OCI-LY3 (cell line): ENCODE data around the gene SMAD4.
"Not testable (repeated sequence)": the region's sequence is repeated elsewhere in the genome, so short reads cannot be mapped to it uniquely, and the experiment has no call there.

Source experiments
- H2AFZ ChIP-seq: fragments of 200-600, 300-600 bp; shearing (Covaris generic); 2 replicates; pipeline ENCODE4 v1.6.0; 2014; ENCODE audit warnings: antibody characterized with exemption, low read depth, low read length
- H3K27ac ChIP-seq: fragments of 200-600, 300-600 bp; sonication (generic); 2 replicates; pipeline ENCODE4 v1.5.1; 2014; ENCODE audit warnings: mild to moderate bottlenecking, low read length, moderate library complexity, mixed read lengths
- H3K27me3 ChIP-seq: fragments of 200-600, 300-600 bp; sonication (generic); 2 replicates; pipeline ENCODE4 v1.6.1; 2014; ENCODE audit warnings: low read depth, low read length, mixed read lengths
- H3K36me3 ChIP-seq: fragments of 200-600, 300-600 bp; sonication (generic); replicated peaks from 2 replicates; pipeline ENCODE3; 2014; ENCODE audit warnings: low read depth, low read length, mixed read lengths
- H3K4me1 ChIP-seq: fragments of 300-600, 200-600 bp; sonication (generic); 2 replicates; pipeline ENCODE4 v1.6.1; 2014; ENCODE audit warnings: low read length, mixed read lengths
- H3K4me2 ChIP-seq: fragments of 200-600, 300-600 bp; sonication (generic); 2 replicates; pipeline ENCODE4 v1.6.1; 2014; ENCODE audit warnings: low read length, mixed read lengths
- H3K4me3 ChIP-seq: fragments of 300-600, 200-600 bp; sonication (generic); 2 replicates; pipeline ENCODE4 v1.5.1; 2014; ENCODE audit warnings: antibody characterized with exemption, mild to moderate bottlenecking, low read length, moderate library complexity
- H3K79me2 ChIP-seq: fragments of 300-600, 200-600 bp; shearing (Covaris generic); 2 replicates; pipeline ENCODE4 v1.6.1; 2014; ENCODE audit warnings: mild to moderate bottlenecking, low read length, mixed read lengths
- H3K9ac ChIP-seq: fragments of 300-600, 200-600 bp; shearing (Covaris generic); 2 replicates; pipeline ENCODE4 v1.6.0; 2014; ENCODE audit warnings: mild to moderate bottlenecking, low read length, moderate library complexity
- H3K9me3 ChIP-seq: fragments of 200-600, 300-600 bp; shearing (Covaris generic); 2 replicates; pipeline ENCODE4 v1.6.1; 2014; ENCODE audit warnings: low read length, mixed read lengths; ENCODE audit not compliant: insufficient read depth
- H4K20me1 ChIP-seq: fragments of 200-600, 300-600 bp; sonication (generic); 2 replicates; pipeline ENCODE4 v1.6.1; 2016; ENCODE audit warnings: low read length, mixed read lengths; ENCODE audit not compliant: insufficient read depth
- CTCF ChIP-seq: fragments of 200-600, 300-600 bp; sonication (generic); IDR thresholded peaks from 2 replicates; pipeline ENCODE4 v1.5.1; 2014; ENCODE audit warnings: antibody characterized with exemption, low read length, low read depth
- EZH2phosphoT487 ChIP-seq: fragments of 200-600 bp; shearing (Covaris generic); IDR thresholded peaks from 2 replicates; pipeline ENCODE4 v1.6.1; 2018; ENCODE audit warnings: antibody characterized with exemption, mixed run types, low read depth

The SMAD4 gene

GRCh38 chr18:51107082-51107481, 77.1 kb downstream of the SMAD4 start:
- Histone ChIP-seq H2AFZ (peak overlapping the region; percentile 85), H3K4me2 (peak overlapping the region; percentile 4), H4K20me1 (no peaks in the 10 kb centered on the region), H3K9ac (no peak overlapping the region), H3K4me1 (peaks cover 18% of the 10 kb centered on the region), H3K4me3 (no peak overlapping the region), H3K27ac (no peak overlapping the region), H3K27me3 (no peaks in the 10 kb centered on the region), H3K79me2 (no peaks in the 10 kb centered on the region), H3K36me3 (peaks cover 11% of the 10 kb centered on the region), H3K9me3 (peaks cover 2% of the 10 kb centered on the region; the same call in 1 of the 2 replicates)
- TF ChIP-seq EZH2phosphoT487 (no peak), CTCF (no peak)

DNA sequence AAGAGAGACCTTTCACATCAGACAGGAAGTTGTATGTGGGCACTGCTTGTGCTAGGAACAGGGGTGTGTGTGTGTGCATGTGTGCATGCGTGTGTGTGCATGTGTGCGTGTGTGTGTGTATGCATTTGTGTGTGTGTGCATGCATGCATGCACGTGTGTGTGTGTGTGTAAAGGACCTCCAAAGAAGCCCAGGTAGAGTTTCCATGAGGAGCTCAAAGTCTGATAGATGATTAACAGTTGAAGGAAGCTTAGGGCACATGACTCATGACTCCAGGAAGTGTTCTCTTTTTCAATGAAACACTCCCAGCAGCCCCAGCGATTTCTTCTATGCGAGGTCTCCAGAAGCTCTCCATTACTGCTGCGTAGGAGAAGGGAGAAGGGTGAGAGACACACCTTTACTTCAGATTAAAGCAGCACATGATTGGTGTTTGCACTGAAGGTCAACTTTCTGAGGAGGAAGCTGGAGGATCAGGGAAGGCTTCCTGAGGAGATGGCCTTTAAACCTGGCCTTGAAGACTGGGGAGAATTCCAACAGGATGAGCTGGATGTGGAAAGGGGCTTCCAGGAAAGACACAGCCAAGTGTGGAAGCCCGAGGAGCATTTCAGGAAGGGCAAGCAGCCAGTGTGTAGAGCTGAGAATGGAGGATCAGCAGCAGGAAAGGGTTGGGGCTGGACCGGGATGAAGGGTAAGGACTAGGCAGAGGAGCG, 77.7 kb downstream of the SMAD4 start:
- TF ChIP-seq EZH2phosphoT487, result no peak
- no peak for TF ChIP-seq CTCF
- H3K4me1 ChIP-seq, result peaks cover 18% of the 10 kb centered on the region
- no peaks in the 10 kb centered on the region for H3K9me3 ChIP-seq
- no peak overlapping the region for H3K9ac ChIP-seq
- no peaks in the 10 kb centered on the region for H4K20me1 ChIP-seq
- H3K4me2 ChIP-seq, result peak overlapping the region; percentile 4
- H3K79me2 ChIP-seq, result no peaks in the 10 kb centered on the region
- no peak overlapping the region for H3K4me3 ChIP-seq
- no peak overlapping the region for H3K27ac ChIP-seq
- H2AFZ ChIP-seq, result peak overlapping the region; percentile 85
- H3K27me3 ChIP-seq, result no peaks in the 10 kb centered on the region
- H3K36me3 ChIP-seq, result peaks cover 4% of the 10 kb centered on the region

DNA sequence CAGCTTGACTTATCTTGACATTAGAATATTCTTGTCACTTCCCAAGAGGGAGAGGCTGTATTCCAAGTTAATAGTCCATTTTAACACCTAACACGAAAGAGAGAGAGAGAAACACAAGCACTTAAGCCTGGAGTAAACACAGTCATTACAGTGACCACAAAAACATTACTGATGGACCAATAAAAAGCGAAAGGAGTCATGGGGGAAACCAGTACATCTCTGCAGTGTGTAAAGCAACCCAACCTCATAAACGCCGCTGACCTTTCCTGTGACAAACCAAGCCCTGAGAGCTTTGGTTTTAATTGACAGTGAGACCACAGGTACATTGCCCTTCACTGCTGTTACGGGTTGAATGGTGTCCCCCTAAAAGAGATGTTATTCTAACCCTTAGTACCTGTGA, 78.3 kb downstream of the SMAD4 start:
- Histone ChIP-seq H3K9me3 (no peaks in the 10 kb centered on the region), H3K4me1 (peaks cover 18% of the 10 kb centered on the region), H4K20me1 (no peaks in the 10 kb centered on the region), H3K9ac (no peak overlapping the region), H3K27me3 (no peaks in the 10 kb centered on the region), H3K4me2 (no peak overlapping the region), H3K4me3 (no peak overlapping the region), H2AFZ (no peak overlapping the region), H3K79me2 (no peaks in the 10 kb centered on the region), H3K27ac (no peak overlapping the region), H3K36me3 (no peaks in the 10 kb centered on the region)
- TF ChIP-seq CTCF, result no peak
- TF ChIP-seq EZH2phosphoT487, result no peak

- Histone ChIP-seq H3K4me3 (peak overlapping the region; percentile 59), H4K20me1 (no peaks in the 10 kb centered on the region), H3K9me3 (no peaks in the 10 kb centered on the region), H3K27ac (no peak overlapping the region), H3K4me2 (peak overlapping the region; percentile 66), H2AFZ (peak overlapping the region; percentile 44; the same call in 1 of the 2 replicates), H3K27me3 (no peaks in the 10 kb centered on the region), H3K4me1 (peaks cover 18% of the 10 kb centered on the region), H3K79me2 (no peaks in the 10 kb centered on the region), H3K36me3 (no peaks in the 10 kb centered on the region), H3K9ac (peak overlapping the region; percentile 33; the same call in 1 of the 2 replicates)
- TF ChIP-seq CTCF, result peak; percentile 98
- no peak for TF ChIP-seq EZH2phosphoT487
Observed at GRCh38 chr18:51110073-51110797, 80.2 kb downstream of the SMAD4 start.

GRCh38 chr18:51111633-51112355, 81.8 kb downstream of the SMAD4 start:
- H2AFZ ChIP-seq, H3K79me2 ChIP-seq, H3K9me3 ChIP-seq, H3K27me3 ChIP-seq, H3K4me2 ChIP-seq, H4K20me1 ChIP-seq, H3K27ac ChIP-seq, H3K4me3 ChIP-seq, H3K9ac ChIP-seq, H3K36me3 ChIP-seq: not testable (repeated sequence)
- H3K4me1 ChIP-seq, result peaks cover 16% of the 10 kb centered on the region
